MCF 10A (cell line): Measurements from ENCODE around the gene CCDC12. TPM values are rescaled to one million over a fixed set of nuclear protein-coding genes. Genes with fewer than 3 reads are reported as not detected.

ENCODE experiments used
- BruUV-seq: library from RNA; stranded (reverse); fragments of 400-500 nt; replicated peaks from 2 replicates; lab custom pipeline; 2021; lab: Mats Ljungman, UMichigan
- CTCF ChIA-PET: fragments of 300-600 bp; sonication (Branson Sonifier 250); formaldehyde crosslinking; extraction: SDS; loops from one replicate; lab custom pipeline; 2021; ENCODE audit warnings: antibody characterized with exemption, inconsistent platforms; lab: Yijun Ruan, JAX
- POLR2A ChIA-PET: fragments of 300-600, 350-650 bp; sonication (Branson Sonifier 250); formaldehyde crosslinking; extraction: SDS; loops from one replicate; lab custom pipeline; 2020; ENCODE audit warnings: antibody characterized with exemption, inconsistent platforms; lab: Yijun Ruan, JAX
- DNase-seq: peaks from one replicate; pipeline ENCODE4 v3.0.0-alpha.2; 2018; ENCODE audit not compliant: unreplicated experiment
- H3K27ac Mint-ChIP-seq: one replicate; pipeline ENCODE4 v1.8.0; 2022; ENCODE audit warnings: mild to moderate bottlenecking, low read depth, mixed read lengths; ENCODE audit not compliant: unreplicated experiment
- H3K27me3 Mint-ChIP-seq: one replicate; pipeline ENCODE4 v1.8.0; 2022; ENCODE audit warnings: mixed read lengths; ENCODE audit not compliant: insufficient read depth, unreplicated experiment
- H3K36me3 Mint-ChIP-seq: one replicate; pipeline ENCODE4 v1.8.0; 2022; ENCODE audit warnings: mild to moderate bottlenecking, moderate library complexity, mixed read lengths; ENCODE audit not compliant: insufficient read depth, unreplicated experiment
- H3K4me1 Mint-ChIP-seq: one replicate; pipeline ENCODE4 v1.8.0; 2022; ENCODE audit warnings: mixed read lengths; ENCODE audit not compliant: insufficient read depth, unreplicated experiment
- H3K4me3 Mint-ChIP-seq: one replicate; pipeline ENCODE4 v1.8.0; 2022; ENCODE audit warnings: mild to moderate bottlenecking, moderate library complexity, mixed read lengths; ENCODE audit not compliant: unreplicated experiment
- H3K9me3 Mint-ChIP-seq: one replicate; pipeline ENCODE4 v1.8.0; 2022; ENCODE audit warnings: mixed read lengths; ENCODE audit not compliant: unreplicated experiment
- intact Hi-C: fragments of 100-400 bp; cut with micrococcal nuclease; formaldehyde crosslinking; loops from 2 replicates; pipeline ENCODE4 v1.14.1; 2022
- total RNA-seq: library from RNA; stranded (reverse); gene quantifications from 2 replicates; pipeline ENCODE4 v1.2.3, GENCODE V29; 2022
- TF ChIP-seq, protein P1 (sequence below): fragments of 200-600 bp; IDR thresholded peaks from one replicate; pipeline ENCODE4 v1.8.0; 2022; ENCODE audit warnings: antibody characterized with exemption, mild to moderate bottlenecking; ENCODE audit not compliant: unreplicated experiment

CCDC12 gene
- total RNA-seq, 1 experiment from 2014 or later: 45.9 TPM

DNA sequence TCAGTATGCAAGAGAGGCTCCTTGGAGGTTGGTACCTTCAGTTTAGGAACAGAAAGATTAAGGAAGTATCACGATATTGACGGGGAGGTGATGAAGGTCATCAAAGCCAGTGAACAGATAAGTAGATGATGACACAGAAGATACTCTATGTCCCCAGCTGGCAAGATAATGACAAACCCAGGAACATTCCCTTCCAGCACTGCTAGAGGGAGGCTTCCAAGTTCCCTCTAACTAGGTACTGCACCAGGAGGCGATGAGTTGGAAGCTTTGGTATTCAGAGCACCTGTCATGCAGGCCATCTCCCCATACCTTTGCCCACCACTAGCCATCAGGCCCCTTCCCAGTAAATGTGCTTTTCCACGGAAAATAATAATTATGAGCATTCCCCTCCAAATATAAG is 43.8 kb upstream of the CCDC12 start:
- Mint-ChIP-seq H3K4me1 (peaks cover 16% of the 10 kb centered on the region), H3K4me3 (no peak overlapping the region), H3K9me3 (no peaks in the 10 kb centered on the region), H3K27me3 (no peaks in the 10 kb centered on the region), H3K27ac (peak overlapping the region; percentile 42), H3K36me3 (peaks cover 38% of the 10 kb centered on the region)
- DNase-seq: no peak
- intact Hi-C loops: no loop called here
- no TSS peak for BruUV-seq
- POLR2A ChIA-PET: interaction anchor here (1.4 kb wide), 1 partner anchor 9 kb away, joined by 3 read pairs; no protein-coding TSS in a partner anchor
- CTCF ChIA-PET: interaction anchor here (0.6 to 1.4 kb wide), 3 partner anchors 9 to 331 kb away, joined by 3 to 5 read pairs (median 3); no protein-coding TSS in a partner anchor
- TF ChIP-seq, protein P1, sequence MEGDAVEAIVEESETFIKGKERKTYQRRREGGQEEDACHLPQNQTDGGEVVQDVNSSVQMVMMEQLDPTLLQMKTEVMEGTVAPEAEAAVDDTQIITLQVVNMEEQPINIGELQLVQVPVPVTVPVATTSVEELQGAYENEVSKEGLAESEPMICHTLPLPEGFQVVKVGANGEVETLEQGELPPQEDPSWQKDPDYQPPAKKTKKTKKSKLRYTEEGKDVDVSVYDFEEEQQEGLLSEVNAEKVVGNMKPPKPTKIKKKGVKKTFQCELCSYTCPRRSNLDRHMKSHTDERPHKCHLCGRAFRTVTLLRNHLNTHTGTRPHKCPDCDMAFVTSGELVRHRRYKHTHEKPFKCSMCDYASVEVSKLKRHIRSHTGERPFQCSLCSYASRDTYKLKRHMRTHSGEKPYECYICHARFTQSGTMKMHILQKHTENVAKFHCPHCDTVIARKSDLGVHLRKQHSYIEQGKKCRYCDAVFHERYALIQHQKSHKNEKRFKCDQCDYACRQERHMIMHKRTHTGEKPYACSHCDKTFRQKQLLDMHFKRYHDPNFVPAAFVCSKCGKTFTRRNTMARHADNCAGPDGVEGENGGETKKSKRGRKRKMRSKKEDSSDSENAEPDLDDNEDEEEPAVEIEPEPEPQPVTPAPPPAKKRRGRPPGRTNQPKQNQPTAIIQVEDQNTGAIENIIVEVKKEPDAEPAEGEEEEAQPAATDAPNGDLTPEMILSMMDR: no peak

- no peaks in the 10 kb centered on the region for H3K27me3 Mint-ChIP-seq
- no peak overlapping the region for H3K27ac Mint-ChIP-seq
- ChIA-PET CTCF (no interaction called here), POLR2A (interaction anchor here (1.4 kb wide), 1 partner anchor 10 kb away, joined by 3 read pairs; no protein-coding TSS in a partner anchor)
- TF ChIP-seq, protein P1: no peak
- H3K4me1 Mint-ChIP-seq: peaks cover 9% of the 10 kb centered on the region
- H3K4me3 Mint-ChIP-seq: no peak overlapping the region
- no peak for DNase-seq
- intact Hi-C loops: no loop called here
- H3K9me3 Mint-ChIP-seq: no peaks in the 10 kb centered on the region
- H3K36me3 Mint-ChIP-seq: peaks cover 43% of the 10 kb centered on the region
- no TSS peak for BruUV-seq
These were observed 42.7 kb upstream of the CCDC12 start for GRCh38 chr3:47019201-47019600.

DNA sequence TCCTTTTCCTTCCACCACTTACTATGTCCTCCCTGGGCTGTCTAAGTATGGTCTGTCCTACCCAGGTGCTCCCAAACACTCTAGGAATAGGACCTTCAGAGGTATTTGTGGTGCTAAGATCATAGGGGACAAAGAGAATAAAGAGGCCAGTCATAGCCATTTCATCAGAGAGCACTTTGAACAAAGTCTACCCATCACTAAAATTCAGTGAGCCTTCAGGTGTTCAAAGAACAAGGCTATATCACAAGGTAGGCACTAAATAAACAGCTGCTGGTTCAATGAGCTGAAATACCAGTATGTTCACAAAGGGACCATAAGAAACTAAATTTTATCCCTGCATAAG is 41.7 kb upstream of the CCDC12 start:
- H3K27ac Mint-ChIP-seq: no peak overlapping the region
- BruUV-seq: no TSS peak
- DNase-seq: no peak
- H3K4me1 Mint-ChIP-seq: peaks cover 9% of the 10 kb centered on the region
- TF ChIP-seq, protein P1: no peak
- intact Hi-C loops: no loop called here
- ChIA-PET CTCF (no interaction called here), POLR2A (interaction anchor here (0.6 kb wide), 1 partner anchor 662 kb away, joined by 3 read pairs; no protein-coding TSS in a partner anchor)
- no peaks in the 10 kb centered on the region for H3K9me3 Mint-ChIP-seq
- H3K36me3 Mint-ChIP-seq: peaks cover 50% of the 10 kb centered on the region
- H3K4me3 Mint-ChIP-seq: no peak overlapping the region
- no peaks in the 10 kb centered on the region for H3K27me3 Mint-ChIP-seq

DNA sequence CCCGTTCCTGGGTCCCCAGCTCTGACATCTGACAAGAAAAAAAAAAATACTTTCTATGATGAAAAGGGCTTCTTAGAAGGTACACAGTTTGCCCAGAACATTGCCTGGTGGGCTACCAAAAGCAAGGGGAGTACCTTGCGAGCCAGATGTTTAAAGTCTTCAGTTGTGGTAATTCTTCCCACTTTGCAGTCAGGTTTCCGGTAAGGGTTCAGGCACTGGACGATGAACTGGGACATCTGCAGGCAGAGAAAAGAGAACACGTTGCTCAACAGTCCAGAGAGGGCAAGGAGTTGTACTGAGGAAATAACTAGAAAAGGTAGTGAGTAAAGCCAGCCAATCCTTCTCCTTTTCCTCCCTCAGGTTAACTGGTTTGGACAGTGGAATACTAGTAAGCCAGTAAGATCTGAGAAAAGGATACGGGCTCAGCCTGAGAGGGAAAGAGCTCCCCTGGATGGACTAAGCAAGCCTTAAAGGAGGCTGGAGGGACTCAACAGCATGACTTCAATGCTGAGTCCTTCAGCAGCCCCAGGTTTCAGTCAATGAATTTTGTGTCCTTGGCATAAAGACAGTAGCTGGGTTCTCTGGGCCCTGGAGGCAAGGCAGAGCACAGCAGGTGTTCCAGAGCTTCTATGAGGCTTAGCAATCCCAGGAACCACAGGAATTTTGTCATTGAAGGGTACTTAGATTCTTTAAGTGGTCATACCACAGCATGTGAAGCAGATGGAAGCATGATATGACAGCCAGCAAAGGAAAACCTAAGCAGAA is 41.1 kb upstream of the CCDC12 start:
- no TSS peak for BruUV-seq
- Mint-ChIP-seq H3K9me3 (no peaks in the 10 kb centered on the region), H3K4me1 (peaks cover 9% of the 10 kb centered on the region), H3K27me3 (no peaks in the 10 kb centered on the region), H3K4me3 (no peak overlapping the region), H3K27ac (no peak overlapping the region), H3K36me3 (peaks cover 55% of the 10 kb centered on the region)
- intact Hi-C loops: no loop called here
- CTCF ChIA-PET: no interaction called here
- no peak for DNase-seq
- POLR2A ChIA-PET: interaction anchor here (0.6 kb wide), 2 partner anchors 129 to 663 kb away, joined by 3 to 4 read pairs; no protein-coding TSS in a partner anchor
- TF ChIP-seq, protein P1: no peak
